PC-3 (cell line): ENCODE data around the gene UBXN2A. TPM values are rescaled to one million over a fixed set of nuclear protein-coding genes. Genes with fewer than 3 reads are reported as not detected.

ENCODE experiments used
- ATAC-seq: fragments of 200-7000 bp; cut with Tn5 transposase; 2 replicates; pipeline ENCODE4 v1.9.1; 2020; ENCODE audit warnings: mild to moderate bottlenecking, moderate library complexity
- BruUV-seq: library from RNA; stranded (reverse); fragments of 400-500 nt; replicated peaks from 2 replicates; lab custom pipeline; 2021; lab: Mats Ljungman, UMichigan
- CTCF ChIA-PET: fragments of 300-600 bp; sonication (Branson Sonifier 250); formaldehyde crosslinking; loops from one replicate; lab custom pipeline; 2022; ENCODE audit warnings: antibody characterized with exemption; lab: Charles Lee
- POLR2A ChIA-PET: fragments of 300-600 bp; sonication (Branson Sonifier 250); formaldehyde crosslinking; loops from one replicate; lab custom pipeline; 2022; ENCODE audit warnings: antibody characterized with exemption; ENCODE audit not compliant: unreplicated experiment; lab: Charles Lee
- DNase-seq: peaks from one replicate; pipeline ENCODE4 v3.0.0-alpha.2; 2015
- H2AFZ ChIP-seq: fragments of 300-600 bp; sonication (generic); 2 replicates; pipeline ENCODE4 v1.6.0; 2016; ENCODE audit warnings: antibody characterized with exemption, low read length
- H3F3A ChIP-seq: fragments of 300-600 bp; sonication (generic); one replicate; pipeline ENCODE4 v1.6.0; 2017; ENCODE audit warnings: antibody characterized with exemption, low read length, control low read depth, mild to moderate bottlenecking; ENCODE audit not compliant: unreplicated experiment
- H3K27ac ChIP-seq: fragments of 300-600 bp; sonication (generic); 2 replicates; pipeline ENCODE4 v1.5.1; 2016; ENCODE audit warnings: mild to moderate bottlenecking, low read length
- H3K27me3 ChIP-seq: fragments of 300-600 bp; sonication (generic); 2 replicates; pipeline ENCODE4 v1.6.1; 2016; ENCODE audit warnings: low read length, mixed read lengths
- H3K36me3 ChIP-seq: fragments of 300-600 bp; sonication (generic); 2 replicates; pipeline ENCODE4 v1.6.1; 2016; ENCODE audit warnings: low read depth, mixed run types, low read length, mixed read lengths
- H3K4me1 ChIP-seq: fragments of 300-600 bp; sonication (generic); 2 replicates; pipeline ENCODE4 v1.5.1; 2016; ENCODE audit warnings: low read length; ENCODE audit not compliant: insufficient read depth
- H3K4me2 ChIP-seq: fragments of 300-600 bp; sonication (generic); 2 replicates; pipeline ENCODE4 v1.6.0; 2016; ENCODE audit warnings: low read length
- H3K4me3 ChIP-seq: fragments of 300-600 bp; sonication (generic); 2 replicates; pipeline ENCODE4 v1.5.1; 2016; ENCODE audit warnings: mild to moderate bottlenecking, low read length, mixed read lengths
- H3K79me2 ChIP-seq: fragments of 300-600 bp; sonication (generic); 2 replicates; pipeline ENCODE4 v1.6.1; 2017; ENCODE audit warnings: low read length, mixed read lengths
- H3K9ac ChIP-seq: fragments of 300-600 bp; sonication (generic); 2 replicates; pipeline ENCODE4 v1.6.0; 2016; ENCODE audit warnings: mild to moderate bottlenecking, low read length
- H3K9me2 ChIP-seq: fragments of 300-600 bp; sonication (generic); replicated peaks from 2 replicates; pipeline ENCODE4 v1.6.1; 2016; ENCODE audit warnings: mixed run types, low read length, mixed read lengths
- H3K9me3 ChIP-seq: fragments of 300-600 bp; sonication (generic); 2 replicates; pipeline ENCODE4 v1.6.1; 2016; ENCODE audit warnings: low read length, mixed read lengths
- H4K20me1 ChIP-seq: fragments of 300-600 bp; sonication (generic); 2 replicates; pipeline ENCODE4 v1.6.1; 2016; ENCODE audit warnings: low read length, mixed read lengths
- CTCF ChIP-seq: fragments of 300-600 bp; sonication (generic); conservative IDR thresholded peaks from 2 replicates; pipeline ENCODE4 v1.5.1; 2017; ENCODE audit warnings: antibody characterized with exemption, low read depth, mild to moderate bottlenecking, low read length
- EZH2 ChIP-seq: fragments of 300-600 bp; sonication (generic); IDR thresholded peaks from one replicate; pipeline ENCODE4 v1.6.1; 2017; ENCODE audit warnings: antibody characterized with exemption, mild to moderate bottlenecking, low read length; ENCODE audit not compliant: unreplicated experiment
- EZH2phosphoT487 ChIP-seq: fragments of 300-600 bp; sonication (generic); IDR thresholded peaks from 2 replicates; pipeline ENCODE4 v1.6.1; 2018; ENCODE audit warnings: mild to moderate bottlenecking, antibody characterized with exemption, low read length, borderline replicate concordance
- intact Hi-C: fragments of 100-400 bp; cut with micrococcal nuclease; formaldehyde crosslinking; loops from 2 replicates; pipeline ENCODE4 v1.9.0; 2023
- total RNA-seq: library from RNA; depleted of rRNA; stranded (reverse); fragments of >200 nt; gene quantifications from 2 replicates; pipeline ENCODE4 v1.2.3, GENCODE V29; 2014

The UBXN2A gene
- total RNA-seq, 1 experiment from 2014 or later = 15.4 TPM

DNA sequence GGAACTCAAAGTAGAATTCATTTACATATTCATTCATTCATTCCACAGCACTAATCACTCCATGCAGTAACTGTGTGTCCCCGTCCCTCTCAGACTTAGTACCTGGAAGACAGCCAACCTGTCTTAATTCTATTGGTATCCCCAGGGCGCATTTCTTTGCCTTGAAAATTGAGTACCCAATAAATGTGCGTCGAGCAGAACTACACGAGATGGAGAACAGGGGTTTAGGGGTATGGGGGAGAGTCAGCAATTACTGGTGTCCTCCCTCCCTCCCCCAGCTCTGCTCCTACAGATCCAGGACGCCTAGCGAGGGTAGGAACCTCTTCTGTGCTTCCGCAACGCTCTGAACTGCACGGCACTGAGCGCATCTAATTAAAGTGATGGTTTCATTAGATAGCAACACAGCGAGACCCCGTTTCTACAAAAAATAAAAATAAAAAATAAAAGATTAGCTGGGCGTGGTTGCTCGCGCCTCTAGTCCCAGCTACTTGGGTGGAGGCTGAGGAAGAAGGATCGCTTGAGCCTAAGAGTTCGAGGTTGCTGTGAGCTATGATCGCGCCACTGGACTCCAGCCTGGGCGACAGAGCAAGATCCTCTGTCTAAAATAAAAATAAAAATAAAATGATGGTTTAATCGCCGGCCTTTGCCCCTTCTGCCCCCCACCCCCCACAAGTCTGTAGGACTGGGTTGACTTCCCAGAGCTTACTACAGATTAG is 108.7 kb downstream of the UBXN2A start:
- Histone ChIP-seq H3K27ac (no peak overlapping the region), H3K4me3 (peak overlapping the region; percentile 64), H4K20me1 (no peaks in the 10 kb centered on the region), H3F3A (no peaks in the 10 kb centered on the region), H3K9ac (no peak overlapping the region), H3K27me3 (no peaks in the 10 kb centered on the region), H3K9me2 (no peaks in the 10 kb centered on the region), H2AFZ (peak overlapping the region; percentile 88), H3K79me2 (peaks cover 22% of the 10 kb centered on the region), H3K36me3 (no peaks in the 10 kb centered on the region), H3K9me3 (no peaks in the 10 kb centered on the region), H3K4me2 (peak overlapping the region; percentile 84), H3K4me1 (peaks cover 11% of the 10 kb centered on the region)
- ChIA-PET POLR2A (no interaction called here), CTCF (no interaction called here)
- DNase-seq (no peak), ATAC-seq (no peak)
- no peak for TF ChIP-seq CTCF
- no peak for TF ChIP-seq EZH2phosphoT487
- intact Hi-C loops = no loop called here
- BruUV-seq = no TSS peak

- BruUV-seq = no TSS peak
- intact Hi-C loops = no loop called here
- Histone ChIP-seq H3K36me3 (no peaks in the 10 kb centered on the region), H3K4me3 (peak within 1 kb of the TSS; percentile 64), H4K20me1 (no peaks in the 10 kb centered on the region), H3K9ac (no peak within 1 kb of the TSS), H3K27ac (no peak within 1 kb of the TSS), H3K79me2 (peaks cover 18% of the 10 kb centered on the region), H3F3A (no peaks in the 10 kb centered on the region), H2AFZ (peak within 1 kb of the TSS; percentile 88), H3K9me3 (no peaks in the 10 kb centered on the region), H3K4me1 (peaks cover 11% of the 10 kb centered on the region), H3K27me3 (no peaks in the 10 kb centered on the region), H3K4me2 (peak within 1 kb of the TSS; percentile 84), H3K9me2 (no peaks in the 10 kb centered on the region)
- CTCF ChIA-PET = no interaction called here
- peak; percentile 50 for DNase-seq
- ATAC-seq = peak; percentile 4; the same call in 1 of the 2 replicates
- POLR2A ChIA-PET = no interaction called here
- TF ChIP-seq EZH2 (no peak), CTCF (no peak), EZH2phosphoT487 (no peak)
Observed at GRCh38 chr2:24049485-24050021, 109.3 kb downstream of the UBXN2A start, which contains the start of gene FKBP1B. TSS of gene FKBP1B (plus strand) at chr2:24049741. CDS start at chr2:24049850, 109 bp downstream.
